ENCODE results near the gene NTRK2. TPM values are rescaled to one million over a fixed set of nuclear protein-coding genes. Genes with fewer than 3 reads are reported as not detected.

Gene NTRK2
- polyA plus RNA-seq, 4 donors: 93.2 to 154 (median 119) TPM

DNA sequence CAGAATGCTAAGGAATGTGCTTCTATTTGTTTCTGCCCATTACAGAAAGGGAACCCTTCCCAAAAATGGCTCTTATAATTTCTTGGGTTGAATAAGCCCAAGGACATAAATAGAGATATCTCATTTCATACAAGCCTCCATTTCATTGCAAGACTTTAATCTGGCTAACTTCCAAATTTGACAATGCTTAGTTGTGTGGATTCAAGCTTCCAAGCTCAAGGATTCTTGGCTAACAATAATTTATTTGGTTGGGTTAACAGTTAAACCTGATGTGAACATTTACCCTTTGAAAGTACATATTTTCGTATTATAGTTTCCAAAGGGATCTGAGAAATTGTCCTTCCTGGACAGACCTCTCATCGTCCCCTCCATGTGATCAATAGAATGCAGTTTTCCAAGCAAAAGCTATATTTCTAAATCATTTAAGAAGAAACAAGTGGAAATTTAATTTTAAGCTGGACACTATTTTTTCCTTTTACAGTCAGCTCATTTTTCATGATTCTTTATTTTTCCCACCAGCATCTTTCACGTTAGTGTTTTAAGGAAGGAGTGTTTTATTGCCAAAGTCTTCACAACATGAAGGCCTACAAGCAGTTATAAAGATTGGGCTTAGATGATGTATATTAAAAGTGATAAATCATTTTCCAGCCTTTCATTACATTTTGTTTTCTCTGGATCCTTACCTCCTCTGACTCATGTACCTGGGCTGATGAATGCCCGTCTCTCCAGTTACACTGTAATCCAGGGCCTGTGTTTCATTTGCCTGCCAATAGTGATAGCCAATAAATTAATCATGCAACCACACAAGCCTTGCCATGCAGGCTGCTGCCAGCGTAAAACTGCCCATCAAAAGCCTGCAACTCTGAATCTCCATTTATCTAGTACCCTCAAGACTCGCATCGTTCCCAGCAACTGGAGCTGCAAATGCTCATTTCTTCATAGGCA lies 176.7 kb downstream of the NTRK2 start:
- no peak for DNase-seq (ENCODE audit: low read depth in 4 of 4, low spot score in 3 of 4)

GRCh38 chr9:84846906-84847305 lies 177.4 kb downstream of the NTRK2 start:
- DNase-seq (ENCODE audit: low read depth in 4 of 4, low spot score in 3 of 4): no peak

GRCh38 chr9:84849049-84849448 lies 179.5 kb downstream of the NTRK2 start:
- DNase-seq (ENCODE audit: low read depth in 4 of 4, low spot score in 3 of 4): no peak

DNA sequence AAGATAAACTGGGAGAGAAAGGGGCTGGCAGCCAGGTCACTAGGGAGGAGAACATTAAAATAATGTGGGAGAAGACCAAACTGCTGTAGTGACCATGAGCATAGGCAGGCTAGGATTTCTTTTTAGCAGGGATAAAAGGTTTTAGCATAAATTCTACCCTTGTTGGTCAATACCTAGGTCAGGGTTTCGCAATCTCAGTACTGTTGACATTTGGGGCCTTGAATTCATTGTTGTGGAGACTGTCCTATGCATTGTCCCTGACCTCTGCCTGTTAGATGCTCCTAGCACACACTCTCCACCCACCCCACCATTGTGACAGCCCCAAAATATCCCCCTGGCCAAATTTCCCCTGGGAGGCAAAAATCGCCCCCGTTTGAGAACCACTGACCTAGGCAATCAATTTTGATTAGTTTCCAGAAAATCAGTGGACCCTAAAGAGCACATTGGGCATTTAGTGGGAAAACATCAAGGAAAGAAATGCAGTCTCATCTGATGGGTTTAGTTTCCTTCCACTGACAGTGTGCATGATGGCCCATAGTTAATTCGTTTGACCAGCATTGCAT lies 181.4 kb downstream of the NTRK2 start:
- no peak for DNase-seq (ENCODE audit: low read depth in 4 of 4, low spot score in 3 of 4)

GRCh38 chr9:84851935-84852585 lies 182.5 kb downstream of the NTRK2 start:
- DNase-seq (ENCODE audit: low read depth in 4 of 4, low spot score in 3 of 4): no peak

GRCh38 chr9:84852617-84853301 lies 183.2 kb downstream of the NTRK2 start:
- no peak for DNase-seq (ENCODE audit: low read depth in 4 of 4, low spot score in 3 of 4)

- no peak for DNase-seq (ENCODE audit: low read depth in 4 of 4, low spot score in 3 of 4)
These were observed 186.7 kb downstream of the NTRK2 start for GRCh38 chr9:84856181-84856632.

- DNase-seq (ENCODE audit: low read depth in 4 of 4, low spot score in 3 of 4): no peak
These were observed 187.7 kb downstream of the NTRK2 start for GRCh38 chr9:84857211-84857610.

DNA sequence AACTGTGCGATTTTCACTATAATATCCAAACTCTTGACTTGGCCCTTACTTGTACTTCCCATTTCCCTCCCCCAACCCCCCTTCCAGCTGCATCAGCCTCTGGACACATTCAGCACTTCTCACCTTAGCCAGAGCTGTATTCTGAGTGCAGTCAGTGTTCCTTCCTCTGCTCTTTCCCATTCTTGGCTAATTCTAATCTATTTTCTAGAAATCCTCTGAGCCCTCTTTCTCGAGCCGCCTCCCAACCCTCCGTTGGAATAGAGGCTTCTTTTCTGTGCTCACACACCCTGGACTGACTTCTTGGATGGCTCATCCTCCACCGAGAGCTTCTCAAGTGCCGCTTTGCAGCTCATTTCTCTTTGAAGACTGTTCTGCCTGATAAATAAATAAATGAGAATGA lies 188.8 kb downstream of the NTRK2 start:
- no peak for DNase-seq (ENCODE audit: low read depth in 4 of 4, low spot score in 3 of 4)

- DNase-seq (ENCODE audit: low read depth in 4 of 4, low spot score in 3 of 4): no peak
These were observed 191.0 kb downstream of the NTRK2 start for GRCh38 chr9:84860249-84861115.

DNA sequence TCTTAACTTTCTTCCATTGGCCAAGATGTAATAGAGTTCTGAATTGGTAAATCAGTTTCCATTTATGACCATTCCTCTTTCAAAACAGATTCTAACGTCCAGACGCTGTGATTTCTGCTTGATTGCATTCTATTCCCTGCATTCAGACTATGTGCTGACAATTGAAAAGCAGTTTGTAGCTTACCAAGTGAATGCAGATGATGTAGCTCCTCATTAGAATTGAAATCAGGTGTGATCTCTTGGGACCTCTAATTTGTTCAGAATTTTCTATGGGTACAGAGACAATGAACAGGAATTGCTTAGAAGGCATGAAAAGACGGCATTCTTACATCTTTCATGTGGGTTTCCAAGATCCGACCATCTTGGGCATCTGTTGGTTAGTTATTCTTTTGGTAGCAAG lies 191.9 kb downstream of the NTRK2 start:
- DNase-seq (ENCODE audit: low read depth in 4 of 4, low spot score in 3 of 4): no peak

GRCh38 chr9:84862308-84862707 lies 192.8 kb downstream of the NTRK2 start:
- no peak for DNase-seq (ENCODE audit: low read depth in 4 of 4, low spot score in 3 of 4)

DNA sequence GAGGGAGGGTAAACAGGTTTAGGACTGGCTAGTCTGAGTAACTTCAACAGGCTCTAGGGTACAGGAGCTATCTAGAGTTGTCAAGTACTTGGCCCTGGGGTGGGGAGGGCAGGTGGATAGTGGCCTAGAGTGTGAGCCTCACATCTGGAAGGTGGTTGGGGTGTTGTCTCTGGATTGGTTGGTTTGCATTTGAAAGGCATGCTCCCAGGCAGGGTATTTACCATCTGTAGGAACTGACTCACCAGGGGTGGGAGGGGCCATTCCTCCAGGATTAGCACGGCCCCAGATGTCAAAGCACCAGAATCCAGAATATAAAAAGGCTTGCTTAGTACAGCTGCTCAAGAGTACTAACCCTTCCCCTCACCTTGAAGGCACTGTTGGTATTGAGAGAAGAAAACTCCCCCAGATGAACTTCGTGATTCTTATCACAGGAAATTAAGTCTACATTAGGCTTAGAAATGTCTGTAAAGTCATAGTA lies 193.3 kb downstream of the NTRK2 start:
- no peak for DNase-seq (ENCODE audit: low read depth in 4 of 4, low spot score in 3 of 4)

DNA sequence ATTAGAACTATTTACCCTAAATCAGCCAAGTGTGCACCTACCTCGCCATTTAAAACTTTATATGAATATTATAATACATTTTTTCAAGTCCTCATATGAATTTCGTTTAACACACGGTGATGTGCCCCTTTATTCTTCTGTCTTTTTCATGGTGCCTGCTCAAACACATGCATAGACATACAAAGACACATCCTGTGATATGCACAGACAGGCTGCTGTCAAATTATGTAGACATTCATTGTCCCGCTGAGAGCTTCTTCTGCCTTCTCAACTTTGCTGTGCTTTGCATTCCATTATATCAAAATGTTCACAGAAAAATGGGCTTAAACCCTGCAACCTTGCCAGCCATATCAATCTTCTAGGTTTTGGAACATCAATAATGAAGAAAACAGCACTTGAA lies 193.8 kb downstream of the NTRK2 start:
- DNase-seq (ENCODE audit: low read depth in 4 of 4, low spot score in 3 of 4): no peak

DNA sequence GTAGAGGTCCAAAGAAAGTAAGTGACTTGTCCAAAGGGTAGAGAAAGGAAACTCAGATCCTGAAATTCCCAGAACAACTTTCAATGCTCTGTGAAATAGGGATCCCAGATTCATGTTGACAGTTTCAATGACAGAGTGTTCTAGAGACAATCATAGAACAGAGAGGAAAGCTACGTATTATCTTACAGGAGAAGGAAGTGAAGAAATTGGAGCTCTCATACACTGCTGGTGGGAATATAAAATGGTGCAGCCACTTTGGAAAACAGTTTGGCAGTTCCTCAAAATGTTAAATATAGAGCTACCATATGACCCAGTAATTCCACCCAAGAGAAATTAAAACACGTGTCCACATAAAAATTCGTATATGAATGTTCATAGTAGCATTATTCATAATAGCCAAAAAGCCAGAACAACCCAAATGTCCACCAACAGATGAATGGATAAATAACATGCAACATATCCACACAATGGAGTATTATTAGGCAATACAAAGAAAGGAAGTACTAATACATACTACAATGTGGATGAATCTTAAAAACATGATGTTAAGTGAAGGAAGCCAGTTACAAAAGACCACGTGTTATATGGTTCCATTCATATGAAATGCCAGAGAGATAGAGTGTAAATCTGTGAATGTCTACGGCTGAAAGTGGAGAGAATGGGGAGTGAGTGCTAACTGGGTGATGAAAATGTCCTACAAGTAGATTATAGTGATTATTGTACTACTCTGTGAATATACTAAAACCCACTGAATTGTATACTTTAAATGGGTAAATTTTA lies 197.1 kb downstream of the NTRK2 start:
- DNase-seq (ENCODE audit: low read depth in 4 of 4, low spot score in 3 of 4): no peak

DNA sequence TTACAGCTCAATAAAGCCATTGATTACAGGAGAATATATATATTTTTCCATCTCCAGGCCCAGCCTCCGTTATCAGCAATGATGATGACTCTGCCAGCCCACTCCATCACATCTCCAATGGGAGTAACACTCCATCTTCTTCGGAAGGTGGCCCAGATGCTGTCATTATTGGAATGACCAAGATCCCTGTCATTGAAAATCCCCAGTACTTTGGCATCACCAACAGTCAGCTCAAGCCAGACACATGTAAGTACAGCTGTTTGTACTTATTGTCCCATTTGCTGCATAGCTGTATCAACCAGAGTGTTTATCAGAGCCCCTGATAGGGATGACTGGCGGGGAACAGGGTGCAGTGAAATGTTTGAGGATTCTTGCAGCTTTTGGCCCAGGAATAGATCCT lies 197.7 kb downstream of the NTRK2 start:
- no peak for DNase-seq (ENCODE audit: low read depth in 4 of 4, low spot score in 3 of 4)

DNA sequence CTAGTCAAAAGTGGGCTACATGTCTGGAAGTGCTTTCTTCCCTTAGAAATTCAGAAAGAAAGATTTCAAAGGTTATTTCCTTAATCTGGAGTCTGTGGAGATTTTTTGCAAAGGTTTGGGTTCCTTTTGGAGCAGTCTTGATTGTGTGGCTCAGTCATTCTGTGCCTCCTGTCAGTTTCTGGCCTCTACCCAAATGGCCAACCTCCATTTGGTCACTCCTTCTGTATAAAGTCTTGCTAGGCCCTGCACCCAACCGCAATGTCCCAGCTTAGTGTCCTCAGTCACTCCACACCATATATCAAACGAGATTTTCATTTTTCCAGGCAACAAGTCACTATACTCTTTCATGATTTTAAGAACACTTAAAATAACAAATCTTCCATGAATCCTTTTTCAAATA lies 199.6 kb downstream of the NTRK2 start:
- no peak for DNase-seq (ENCODE audit: low read depth in 4 of 4, low spot score in 3 of 4)

- no peak for DNase-seq (ENCODE audit: low read depth in 4 of 4, low spot score in 3 of 4)
These were observed 202.5 kb downstream of the NTRK2 start for GRCh38 chr9:84871983-84872382.

DNA sequence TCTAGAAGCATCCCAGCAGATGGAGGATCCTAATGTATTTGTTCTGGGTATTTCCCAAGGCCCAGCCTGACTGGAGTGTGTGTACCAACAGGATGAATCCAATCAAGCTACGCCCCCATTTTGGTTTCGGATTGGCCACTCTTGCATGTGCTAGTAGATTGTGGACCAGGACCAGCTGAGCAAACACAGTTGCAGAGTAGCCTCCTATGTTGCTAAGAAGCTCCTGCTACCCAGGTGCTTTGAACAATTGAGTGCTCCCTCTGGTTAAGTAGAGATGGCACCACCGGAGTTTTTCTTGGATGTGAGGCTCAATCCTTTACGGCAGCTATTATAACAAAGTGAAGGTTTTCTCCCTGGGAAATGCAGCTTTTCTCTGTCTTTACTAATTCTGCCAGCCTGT lies 204.5 kb downstream of the NTRK2 start:
- no peak for DNase-seq (ENCODE audit: low read depth in 4 of 4, low spot score in 3 of 4)
